ENCODE results near the gene DPEP2.
"Not testable (repeated sequence)": the region's sequence is repeated elsewhere in the genome, so short reads cannot be mapped to it uniquely, and the experiment has no call there.

DPEP2 gene

GRCh38 chr16:68005211-68005610 is 5.9 kb upstream of the DPEP2 start:
- no peak for DNase-seq

GRCh38 chr16:68003031-68003430 is 3.7 kb upstream of the DPEP2 start:
- no peak for DNase-seq

GRCh38 chr16:68000450-68000849 is 1.2 kb upstream of the DPEP2 start:
- no peak for DNase-seq

- DNase-seq: no peak
These were observed 701 bp upstream of the DPEP2 start for GRCh38 chr16:67999985-68000384.

GRCh38 chr16:67998231-67998778 is 979 bp downstream of the DPEP2 start:
- not testable (repeated sequence) for DNase-seq

- DNase-seq: no peak
These were observed 2.6 kb downstream of the DPEP2 start for GRCh38 chr16:67996666-67997065.

- no peak for DNase-seq
These were observed 3.9 kb downstream of the DPEP2 start for GRCh38 chr16:67995423-67995822.

- not testable (repeated sequence) for DNase-seq
These were observed 5.3 kb downstream of the DPEP2 start for GRCh38 chr16:67994040-67994408.

GRCh38 chr16:67993207-67994039 is 5.9 kb downstream of the DPEP2 start:
- DNase-seq: peak; percentile 88

GRCh38 chr16:67992661-67993206 is 6.5 kb downstream of the DPEP2 start:
- no peak for DNase-seq

GRCh38 chr16:67990018-67990386 is 9.3 kb downstream of the DPEP2 start:
- DNase-seq: no peak

GRCh38 chr16:67989322-67990017 is 9.8 kb downstream of the DPEP2 start:
- no peak for DNase-seq

- DNase-seq: no peak
These were observed 10.6 kb downstream of the DPEP2 start for GRCh38 chr16:67988675-67989074.

GRCh38 chr16:67987460-67988160 is 11.7 kb downstream of the DPEP2 start:
- peak; percentile 88 for DNase-seq

GRCh38 chr16:67986949-67987348 is 12.3 kb downstream of the DPEP2 start:
- no peak for DNase-seq

- no peak for DNase-seq
These were observed 17.1 kb downstream of the DPEP2 start for GRCh38 chr16:67982011-67982696.

- no peak for DNase-seq
These were observed 19.2 kb downstream of the DPEP2 start, which contains the start of gene DPEP3 for GRCh38 chr16:67979955-67980678. Gene DPEP3 (minus strand): TSS chr16:67980499. CDS start chr16:67980380, 119 bp downstream.

GRCh38 chr16:67977469-67978227 is 21.6 kb downstream of the DPEP2 start:
- no peak for DNase-seq

GRCh38 chr16:67977005-67977404 is 22.3 kb downstream of the DPEP2 start:
- no peak for DNase-seq

GRCh38 chr16:67976205-67976604 is 23.1 kb downstream of the DPEP2 start:
- DNase-seq: no peak
